Spleen (tissue), 7 donors: Measurements from ENCODE around the gene ARAP3.

Experiments
- POLR2A ChIP-seq, 3 donors: fragments of 450-650 bp; IDR thresholded peaks; one replicate each; pipeline ENCODE4 v1.5.1; 2017; ENCODE audit warnings: antibody characterized with exemption in 3 of 3, mild to moderate bottlenecking in 1 of 3
- POLR2AphosphoS5 ChIP-seq, 3 donors: sonication (generic); formaldehyde crosslinking; IDR thresholded peaks; one replicate each; pipeline ENCODE4 v1.5.1; 2017; ENCODE audit warnings: antibody characterized with exemption in 3 of 3
- TF ChIP-seq, protein P1 (sequence below), 11 experiments: fragments of 200-600 bp in 7 of 11; fragments of 450-650 bp in 4 of 11; sonication (generic) in 4 of 11; IDR thresholded peaks in 8 of 11; conservative IDR thresholded peaks in 3 of 11; 1 replicate in 7 of 11; 2 replicates in 4 of 11; pipeline versions ENCODE4 v1.4.0 to v1.8.0; 2016 to 2021; ENCODE audit warnings: antibody characterized with exemption in 11 of 11, inconsistent platforms in 4 of 11, mild to moderate bottlenecking in 1 of 11
- donor health status: DM: no; HTN: no; CAD: no; lungs with moderate emphysema.
- donor health status: DM: no; HTN: no; CAD: no.
- donor health status: DM: no; HTN: no; CAD: no.

DNA sequence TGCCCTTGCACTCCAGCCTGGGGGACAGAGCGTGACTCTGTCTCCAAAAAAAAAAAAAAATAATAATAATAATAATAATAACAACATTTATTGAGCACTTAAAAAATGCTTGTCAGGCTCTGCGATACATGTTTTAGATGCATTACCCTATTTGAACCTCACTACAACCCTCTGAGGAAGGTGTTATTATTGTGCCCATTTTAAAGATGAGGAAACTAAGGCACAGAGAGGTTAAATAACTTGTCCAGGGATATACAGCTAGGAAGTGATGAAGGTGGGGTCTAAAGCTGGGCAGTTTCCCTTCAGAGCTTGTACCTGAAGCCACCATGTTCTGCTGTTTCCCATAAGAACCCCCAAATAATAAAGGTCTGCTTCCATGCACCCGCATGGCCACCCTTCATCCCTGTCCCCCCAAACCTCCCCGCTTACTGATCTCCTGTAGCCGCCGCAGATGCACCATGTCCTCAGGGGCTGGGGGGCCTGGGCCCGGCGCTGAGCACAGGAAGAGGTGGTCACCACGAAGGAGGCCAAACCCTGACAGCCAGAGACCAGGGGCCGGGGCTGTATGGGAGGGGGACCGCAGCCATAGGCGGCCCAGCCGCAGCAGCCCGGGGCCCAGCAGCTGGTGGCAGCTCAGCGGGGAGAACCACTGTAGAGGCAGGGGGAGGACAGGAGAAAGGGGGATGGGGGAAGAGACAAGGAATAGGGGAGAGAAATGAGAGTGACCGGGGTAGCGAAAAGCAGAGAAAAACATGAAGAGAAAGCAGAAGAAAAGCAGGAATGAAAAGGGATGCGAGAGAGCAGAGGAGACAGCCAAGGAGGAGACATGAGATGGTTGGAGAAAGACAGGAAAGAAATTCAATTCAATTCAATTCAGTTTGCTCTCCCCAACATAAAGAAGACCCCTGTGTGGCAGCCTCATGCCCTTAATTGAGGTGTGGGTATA lies 15.8 kb downstream of the ARAP3 start:
- TF ChIP-seq, protein P1, sequence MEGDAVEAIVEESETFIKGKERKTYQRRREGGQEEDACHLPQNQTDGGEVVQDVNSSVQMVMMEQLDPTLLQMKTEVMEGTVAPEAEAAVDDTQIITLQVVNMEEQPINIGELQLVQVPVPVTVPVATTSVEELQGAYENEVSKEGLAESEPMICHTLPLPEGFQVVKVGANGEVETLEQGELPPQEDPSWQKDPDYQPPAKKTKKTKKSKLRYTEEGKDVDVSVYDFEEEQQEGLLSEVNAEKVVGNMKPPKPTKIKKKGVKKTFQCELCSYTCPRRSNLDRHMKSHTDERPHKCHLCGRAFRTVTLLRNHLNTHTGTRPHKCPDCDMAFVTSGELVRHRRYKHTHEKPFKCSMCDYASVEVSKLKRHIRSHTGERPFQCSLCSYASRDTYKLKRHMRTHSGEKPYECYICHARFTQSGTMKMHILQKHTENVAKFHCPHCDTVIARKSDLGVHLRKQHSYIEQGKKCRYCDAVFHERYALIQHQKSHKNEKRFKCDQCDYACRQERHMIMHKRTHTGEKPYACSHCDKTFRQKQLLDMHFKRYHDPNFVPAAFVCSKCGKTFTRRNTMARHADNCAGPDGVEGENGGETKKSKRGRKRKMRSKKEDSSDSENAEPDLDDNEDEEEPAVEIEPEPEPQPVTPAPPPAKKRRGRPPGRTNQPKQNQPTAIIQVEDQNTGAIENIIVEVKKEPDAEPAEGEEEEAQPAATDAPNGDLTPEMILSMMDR (IDR thresholded peaks at IDR 0.05 in 8 of 11, conservative IDR thresholded peaks at IDR 0.05 in 3 of 11): no peak
- TF ChIP-seq POLR2A (IDR thresholded peaks at IDR 0.05) (no peak), POLR2AphosphoS5 (IDR thresholded peaks at IDR 0.05) (no peak)
